ENCODE results near the gene SNX13. TPM values are rescaled to one million over a fixed set of nuclear protein-coding genes. Genes with fewer than 3 reads are reported as not detected.

The SNX13 gene
- polyA plus RNA-seq, 1 of the 3 experiments (the other 2 are of a cell fraction): 13.0 TPM

DNA sequence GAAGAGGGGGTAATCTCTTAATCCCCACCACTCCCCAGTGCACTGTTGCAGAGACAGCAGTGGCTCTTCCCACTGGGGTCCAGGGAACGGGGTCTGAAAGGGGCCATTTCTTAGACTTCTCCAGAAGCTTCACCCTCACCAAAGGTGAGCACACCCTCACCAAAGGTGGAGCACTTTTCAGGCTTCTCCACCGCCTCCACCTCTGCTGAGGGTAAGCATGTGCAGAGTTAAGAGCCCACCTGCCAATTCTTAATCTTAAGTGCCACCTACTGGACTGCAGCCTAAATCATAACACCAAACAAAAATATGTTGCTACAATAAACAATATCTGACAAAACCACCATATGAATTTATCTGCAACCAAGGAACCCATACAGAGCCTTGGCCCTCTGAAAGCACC is 27.0 kb downstream of the SNX13 start:
- 0 out of 2 replicates have a peak, but pooled peaks cover 13% of the 10 kb centered on the region for H4K20me1 ChIP-seq (ENCODE audit: insufficient read depth)
- ChIA-PET CTCF (interaction anchor here (0.9 to 1.4 kb wide), 2 partner anchors 18 to 26 kb away, joined by 3 read pairs; no protein-coding TSS in a partner anchor), POLR2A (no interaction called here)
- peaks cover 14% of the 10 kb centered on the region; the same call in 1 of the 2 replicates for H3K9me3 ChIP-seq
- 93% methylated on average over 2 of the region's 2 CpGs for WGBS (ENCODE audit: low lambda C conversion rate)
- peaks cover 68% of the 10 kb centered on the region for H3K79me2 ChIP-seq (ENCODE audit: insufficient read depth)
- H3K9ac ChIP-seq: no peak overlapping the region
- no peaks in the 10 kb centered on the region for H3K4me1 ChIP-seq (ENCODE audit: control insufficient read depth in 1 of 2, insufficient read depth in 2 of 2, low read depth in 1 of 2, low read length in 1 of 2)
- no peak for DNase-seq
- peaks cover 0 to 3% of the 10 kb centered on the region in 2 experiments for H3K36me3 ChIP-seq (replicated peaks in 1 of 2; ENCODE audit: control insufficient read depth in 1 of 2, insufficient read depth in 2 of 2, low read length in 1 of 2)
- H3F3A ChIP-seq (replicated peaks; ENCODE audit: insufficient read depth): no peaks in the 10 kb centered on the region
- no peak overlapping the region for H3K4me2 ChIP-seq
- no peaks in the 10 kb centered on the region for H3K9me2 ChIP-seq
- H3K27me3 ChIP-seq (ENCODE audit: insufficient read depth): no peaks in the 10 kb centered on the region
- no peak overlapping the region for H3K27ac ChIP-seq (ENCODE audit: low read depth in 2 of 2, low read length in 1 of 2)
- 0 out of 2 replicates have a peak, but pooled peaks have one; percentile 16 for TF ChIP-seq RAD21 (IDR thresholded peaks at IDR 0.05; ENCODE audit: low read length)
- no peak for TF ChIP-seq SMC3 (IDR thresholded peaks at IDR 0.05; ENCODE audit: low read depth, low read length)
- H2AFZ ChIP-seq (ENCODE audit: low read depth): no peak overlapping the region
- H3K4me3 ChIP-seq (ENCODE audit: low read depth in 2 of 2, low read length in 1 of 2): no peak overlapping the region

DNA sequence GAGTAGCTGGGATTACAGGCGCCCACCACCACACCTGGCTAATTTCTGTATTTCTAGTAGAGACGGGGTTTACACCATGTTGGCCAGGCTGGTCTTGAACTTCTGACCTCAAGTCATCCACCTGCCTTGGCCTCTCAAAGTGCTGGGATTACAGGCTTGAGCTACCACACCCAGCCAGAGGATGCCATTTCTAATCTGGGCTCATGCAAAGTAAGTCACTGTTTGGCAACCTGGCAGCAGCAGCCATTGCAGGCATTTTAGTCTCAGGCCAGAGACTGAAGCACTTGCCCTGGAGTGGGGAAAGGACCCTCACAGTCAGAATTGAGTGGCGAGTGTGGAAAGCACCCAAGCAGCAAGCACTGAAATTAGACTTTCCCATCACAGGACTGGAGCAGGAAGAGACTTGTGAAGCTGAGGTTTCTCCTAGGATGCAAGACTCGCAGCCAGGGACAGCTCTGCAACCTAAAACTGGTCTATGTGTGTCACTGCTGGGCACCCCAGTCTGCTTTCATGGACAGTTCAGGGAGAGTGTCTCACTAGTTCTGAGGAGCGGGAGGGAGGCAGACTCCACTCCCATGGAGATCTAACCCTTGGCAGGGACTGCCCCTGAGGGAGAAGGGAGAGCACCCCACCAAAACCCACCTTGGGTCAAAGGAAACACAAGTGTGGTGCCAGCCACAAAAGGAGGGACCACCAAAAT is 27.6 kb downstream of the SNX13 start:
- H3K27ac ChIP-seq (ENCODE audit: low read depth in 2 of 2, low read length in 1 of 2): no peak overlapping the region
- ChIA-PET CTCF (interaction anchor here (0.9 to 1.4 kb wide), 3 partner anchors 18 to 142 kb away, joined by 3 read pairs; no protein-coding TSS in a partner anchor), POLR2A (no interaction called here)
- no peaks in the 10 kb centered on the region for H3K36me3 ChIP-seq (replicated peaks in 1 of 2; ENCODE audit: control insufficient read depth in 1 of 2, insufficient read depth in 2 of 2, low read length in 1 of 2)
- 73% methylated on average over 5 of the region's 5 CpGs for WGBS (ENCODE audit: low lambda C conversion rate)
- TF ChIP-seq, protein P1, sequence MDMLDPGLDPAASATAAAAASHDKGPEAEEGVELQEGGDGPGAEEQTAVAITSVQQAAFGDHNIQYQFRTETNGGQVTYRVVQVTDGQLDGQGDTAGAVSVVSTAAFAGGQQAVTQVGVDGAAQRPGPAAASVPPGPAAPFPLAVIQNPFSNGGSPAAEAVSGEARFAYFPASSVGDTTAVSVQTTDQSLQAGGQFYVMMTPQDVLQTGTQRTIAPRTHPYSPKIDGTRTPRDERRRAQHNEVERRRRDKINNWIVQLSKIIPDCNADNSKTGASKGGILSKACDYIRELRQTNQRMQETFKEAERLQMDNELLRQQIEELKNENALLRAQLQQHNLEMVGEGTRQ (IDR thresholded peaks at IDR 0.05; ENCODE audit: borderline replicate concordance, low read depth, low read length): no peak
- TF ChIP-seq EP300 (IDR thresholded peaks at IDR 0.05; ENCODE audit: borderline replicate concordance in 1 of 2, low read depth in 1 of 2, low read length in 1 of 2): no peak
- TF ChIP-seq POLR2AphosphoS5 (IDR thresholded peaks at IDR 0.05; ENCODE audit: low read depth, low read length): no peak
- no peak for TF ChIP-seq SMC3 (IDR thresholded peaks at IDR 0.05; ENCODE audit: low read depth, low read length)
- no peak for TF ChIP-seq GABPA (IDR thresholded peaks at IDR 0.05; ENCODE audit: low read depth)
- no peak for TF ChIP-seq FOXM1 (IDR thresholded peaks at IDR 0.05; ENCODE audit: low read depth)
- TF ChIP-seq TEAD4 (IDR thresholded peaks at IDR 0.05; ENCODE audit: borderline replicate concordance, insufficient read depth): no peak
- TF ChIP-seq NFIC (IDR thresholded peaks at IDR 0.05; ENCODE audit: borderline replicate concordance): no peak
- no peak for TF ChIP-seq NRF1 (IDR thresholded peaks at IDR 0.05; ENCODE audit: low read depth, low read length)
- no peak for TF ChIP-seq MEF2A (IDR thresholded peaks at IDR 0.05; ENCODE audit: borderline replicate concordance, low read depth)
- TF ChIP-seq, protein P2, sequence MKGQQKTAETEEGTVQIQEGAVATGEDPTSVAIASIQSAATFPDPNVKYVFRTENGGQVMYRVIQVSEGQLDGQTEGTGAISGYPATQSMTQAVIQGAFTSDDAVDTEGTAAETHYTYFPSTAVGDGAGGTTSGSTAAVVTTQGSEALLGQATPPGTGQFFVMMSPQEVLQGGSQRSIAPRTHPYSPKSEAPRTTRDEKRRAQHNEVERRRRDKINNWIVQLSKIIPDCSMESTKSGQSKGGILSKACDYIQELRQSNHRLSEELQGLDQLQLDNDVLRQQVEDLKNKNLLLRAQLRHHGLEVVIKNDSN (IDR thresholded peaks at IDR 0.05; ENCODE audit: borderline replicate concordance, low read depth): no peak
- TF ChIP-seq RXRA (IDR thresholded peaks at IDR 0.05; ENCODE audit: borderline replicate concordance, low read depth): no peak
- no peak for TF ChIP-seq TAF1 (IDR thresholded peaks at IDR 0.05; ENCODE audit: borderline replicate concordance, low read depth, low read length)
- no peak for TF ChIP-seq CHD2 (IDR thresholded peaks at IDR 0.05; ENCODE audit: low read length, partially characterized antibody)
- TF ChIP-seq GATA2 (CRISPR knock-in tag; IDR thresholded peaks at IDR 0.05): no peak
- TF ChIP-seq, protein P3, sequence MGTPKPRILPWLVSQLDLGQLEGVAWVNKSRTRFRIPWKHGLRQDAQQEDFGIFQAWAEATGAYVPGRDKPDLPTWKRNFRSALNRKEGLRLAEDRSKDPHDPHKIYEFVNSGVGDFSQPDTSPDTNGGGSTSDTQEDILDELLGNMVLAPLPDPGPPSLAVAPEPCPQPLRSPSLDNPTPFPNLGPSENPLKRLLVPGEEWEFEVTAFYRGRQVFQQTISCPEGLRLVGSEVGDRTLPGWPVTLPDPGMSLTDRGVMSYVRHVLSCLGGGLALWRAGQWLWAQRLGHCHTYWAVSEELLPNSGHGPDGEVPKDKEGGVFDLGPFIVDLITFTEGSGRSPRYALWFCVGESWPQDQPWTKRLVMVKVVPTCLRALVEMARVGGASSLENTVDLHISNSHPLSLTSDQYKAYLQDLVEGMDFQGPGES (IDR thresholded peaks at IDR 0.05; ENCODE audit: low read depth, low read length): no peak
- TF ChIP-seq, protein P4, sequence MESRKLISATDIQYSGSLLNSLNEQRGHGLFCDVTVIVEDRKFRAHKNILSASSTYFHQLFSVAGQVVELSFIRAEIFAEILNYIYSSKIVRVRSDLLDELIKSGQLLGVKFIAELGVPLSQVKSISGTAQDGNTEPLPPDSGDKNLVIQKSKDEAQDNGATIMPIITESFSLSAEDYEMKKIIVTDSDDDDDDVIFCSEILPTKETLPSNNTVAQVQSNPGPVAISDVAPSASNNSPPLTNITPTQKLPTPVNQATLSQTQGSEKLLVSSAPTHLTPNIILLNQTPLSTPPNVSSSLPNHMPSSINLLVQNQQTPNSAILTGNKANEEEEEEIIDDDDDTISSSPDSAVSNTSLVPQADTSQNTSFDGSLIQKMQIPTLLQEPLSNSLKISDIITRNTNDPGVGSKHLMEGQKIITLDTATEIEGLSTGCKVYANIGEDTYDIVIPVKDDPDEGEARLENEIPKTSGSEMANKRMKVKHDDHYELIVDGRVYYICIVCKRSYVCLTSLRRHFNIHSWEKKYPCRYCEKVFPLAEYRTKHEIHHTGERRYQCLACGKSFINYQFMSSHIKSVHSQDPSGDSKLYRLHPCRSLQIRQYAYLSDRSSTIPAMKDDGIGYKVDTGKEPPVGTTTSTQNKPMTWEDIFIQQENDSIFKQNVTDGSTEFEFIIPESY (IDR thresholded peaks at IDR 0.05; ENCODE audit: borderline replicate concordance, low read depth): no peak
- no peaks in the 10 kb centered on the region for H3F3A ChIP-seq (replicated peaks; ENCODE audit: insufficient read depth)
- DNase-seq: no peak
- no peaks in the 10 kb centered on the region for H3K9me2 ChIP-seq
- H3K27me3 ChIP-seq (ENCODE audit: insufficient read depth): no peaks in the 10 kb centered on the region
- H3K4me2 ChIP-seq: no peak overlapping the region
- 0 out of 2 replicates have a peak, but pooled peaks cover 13% of the 10 kb centered on the region for H4K20me1 ChIP-seq (ENCODE audit: insufficient read depth)
- peaks cover 63% of the 10 kb centered on the region for H3K79me2 ChIP-seq (ENCODE audit: insufficient read depth)
- no peak overlapping the region for H3K4me3 ChIP-seq (ENCODE audit: low read depth in 2 of 2, low read length in 1 of 2)
- peaks cover 14% of the 10 kb centered on the region; the same call in 1 of the 2 replicates for H3K9me3 ChIP-seq
- H3K4me1 ChIP-seq (ENCODE audit: control insufficient read depth in 1 of 2, insufficient read depth in 2 of 2, low read depth in 1 of 2, low read length in 1 of 2): no peaks in the 10 kb centered on the region
- no peak overlapping the region for H3K9ac ChIP-seq
- no peak overlapping the region for H2AFZ ChIP-seq (ENCODE audit: low read depth)
